NCI-H446 (cell line): ENCODE data around the gene STK36.

Source experiments
- DNase-seq, 2 experiments: peaks; one replicate each; lab custom pipeline; 2025; lab: John Stamatoyannopoulos, UW

STK36 gene

GRCh38 chr2:218748741-218749441 lies 77.0 kb downstream of the STK36 start:
- no peak for DNase-seq
